Measurements from ENCODE around the gene ABHD12B.

GRCh38 chr14:50856660-50857059 is 15.2 kb upstream of the ABHD12B start:
- TF ChIP-seq, protein P1, sequence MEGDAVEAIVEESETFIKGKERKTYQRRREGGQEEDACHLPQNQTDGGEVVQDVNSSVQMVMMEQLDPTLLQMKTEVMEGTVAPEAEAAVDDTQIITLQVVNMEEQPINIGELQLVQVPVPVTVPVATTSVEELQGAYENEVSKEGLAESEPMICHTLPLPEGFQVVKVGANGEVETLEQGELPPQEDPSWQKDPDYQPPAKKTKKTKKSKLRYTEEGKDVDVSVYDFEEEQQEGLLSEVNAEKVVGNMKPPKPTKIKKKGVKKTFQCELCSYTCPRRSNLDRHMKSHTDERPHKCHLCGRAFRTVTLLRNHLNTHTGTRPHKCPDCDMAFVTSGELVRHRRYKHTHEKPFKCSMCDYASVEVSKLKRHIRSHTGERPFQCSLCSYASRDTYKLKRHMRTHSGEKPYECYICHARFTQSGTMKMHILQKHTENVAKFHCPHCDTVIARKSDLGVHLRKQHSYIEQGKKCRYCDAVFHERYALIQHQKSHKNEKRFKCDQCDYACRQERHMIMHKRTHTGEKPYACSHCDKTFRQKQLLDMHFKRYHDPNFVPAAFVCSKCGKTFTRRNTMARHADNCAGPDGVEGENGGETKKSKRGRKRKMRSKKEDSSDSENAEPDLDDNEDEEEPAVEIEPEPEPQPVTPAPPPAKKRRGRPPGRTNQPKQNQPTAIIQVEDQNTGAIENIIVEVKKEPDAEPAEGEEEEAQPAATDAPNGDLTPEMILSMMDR (conservative IDR thresholded peaks at IDR 0.05; ENCODE audit: low read depth in 2 of 2): no peak
- TF ChIP-seq POLR2AphosphoS5 (IDR thresholded peaks at IDR 0.05; ENCODE audit: low read depth): no peak
- no peak for TF ChIP-seq EZH2phosphoT487 (IDR thresholded peaks at IDR 0.05; ENCODE audit: unreplicated experiment)
- no peak for TF ChIP-seq EZH2 (IDR thresholded peaks at IDR 0.05; ENCODE audit: low read depth, unreplicated experiment)
- TF ChIP-seq, protein P2, sequence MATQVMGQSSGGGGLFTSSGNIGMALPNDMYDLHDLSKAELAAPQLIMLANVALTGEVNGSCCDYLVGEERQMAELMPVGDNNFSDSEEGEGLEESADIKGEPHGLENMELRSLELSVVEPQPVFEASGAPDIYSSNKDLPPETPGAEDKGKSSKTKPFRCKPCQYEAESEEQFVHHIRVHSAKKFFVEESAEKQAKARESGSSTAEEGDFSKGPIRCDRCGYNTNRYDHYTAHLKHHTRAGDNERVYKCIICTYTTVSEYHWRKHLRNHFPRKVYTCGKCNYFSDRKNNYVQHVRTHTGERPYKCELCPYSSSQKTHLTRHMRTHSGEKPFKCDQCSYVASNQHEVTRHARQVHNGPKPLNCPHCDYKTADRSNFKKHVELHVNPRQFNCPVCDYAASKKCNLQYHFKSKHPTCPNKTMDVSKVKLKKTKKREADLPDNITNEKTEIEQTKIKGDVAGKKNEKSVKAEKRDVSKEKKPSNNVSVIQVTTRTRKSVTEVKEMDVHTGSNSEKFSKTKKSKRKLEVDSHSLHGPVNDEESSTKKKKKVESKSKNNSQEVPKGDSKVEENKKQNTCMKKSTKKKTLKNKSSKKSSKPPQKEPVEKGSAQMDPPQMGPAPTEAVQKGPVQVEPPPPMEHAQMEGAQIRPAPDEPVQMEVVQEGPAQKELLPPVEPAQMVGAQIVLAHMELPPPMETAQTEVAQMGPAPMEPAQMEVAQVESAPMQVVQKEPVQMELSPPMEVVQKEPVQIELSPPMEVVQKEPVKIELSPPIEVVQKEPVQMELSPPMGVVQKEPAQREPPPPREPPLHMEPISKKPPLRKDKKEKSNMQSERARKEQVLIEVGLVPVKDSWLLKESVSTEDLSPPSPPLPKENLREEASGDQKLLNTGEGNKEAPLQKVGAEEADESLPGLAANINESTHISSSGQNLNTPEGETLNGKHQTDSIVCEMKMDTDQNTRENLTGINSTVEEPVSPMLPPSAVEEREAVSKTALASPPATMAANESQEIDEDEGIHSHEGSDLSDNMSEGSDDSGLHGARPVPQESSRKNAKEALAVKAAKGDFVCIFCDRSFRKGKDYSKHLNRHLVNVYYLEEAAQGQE (IDR thresholded peaks at IDR 0.05; ENCODE audit: unreplicated experiment): no peak
- no peak for TF ChIP-seq CREB1 (CRISPR knock-in tag; IDR thresholded peaks at IDR 0.05; ENCODE audit: low read depth)
- TF ChIP-seq JUNB (IDR thresholded peaks at IDR 0.05; ENCODE audit: unreplicated experiment): no peak

Measured in GM23338 (cell line).